Measurements from ENCODE around the gene DNMT3A.

GRCh38 chr2:25251071-25251421 lies 90.7 kb downstream of the DNMT3A start:
- TF ChIP-seq, protein P1, sequence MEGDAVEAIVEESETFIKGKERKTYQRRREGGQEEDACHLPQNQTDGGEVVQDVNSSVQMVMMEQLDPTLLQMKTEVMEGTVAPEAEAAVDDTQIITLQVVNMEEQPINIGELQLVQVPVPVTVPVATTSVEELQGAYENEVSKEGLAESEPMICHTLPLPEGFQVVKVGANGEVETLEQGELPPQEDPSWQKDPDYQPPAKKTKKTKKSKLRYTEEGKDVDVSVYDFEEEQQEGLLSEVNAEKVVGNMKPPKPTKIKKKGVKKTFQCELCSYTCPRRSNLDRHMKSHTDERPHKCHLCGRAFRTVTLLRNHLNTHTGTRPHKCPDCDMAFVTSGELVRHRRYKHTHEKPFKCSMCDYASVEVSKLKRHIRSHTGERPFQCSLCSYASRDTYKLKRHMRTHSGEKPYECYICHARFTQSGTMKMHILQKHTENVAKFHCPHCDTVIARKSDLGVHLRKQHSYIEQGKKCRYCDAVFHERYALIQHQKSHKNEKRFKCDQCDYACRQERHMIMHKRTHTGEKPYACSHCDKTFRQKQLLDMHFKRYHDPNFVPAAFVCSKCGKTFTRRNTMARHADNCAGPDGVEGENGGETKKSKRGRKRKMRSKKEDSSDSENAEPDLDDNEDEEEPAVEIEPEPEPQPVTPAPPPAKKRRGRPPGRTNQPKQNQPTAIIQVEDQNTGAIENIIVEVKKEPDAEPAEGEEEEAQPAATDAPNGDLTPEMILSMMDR (IDR thresholded peaks at IDR 0.05; ENCODE audit: control extremely low read depth in 1 of 3, insufficient read depth in 1 of 3, low read depth in 1 of 3, low read length in 3 of 3) = no peak
- TF ChIP-seq BACH1 (IDR thresholded peaks at IDR 0.05; ENCODE audit: low read length) (no peak), POLR2A (IDR thresholded peaks at IDR 0.05; ENCODE audit: control extremely low read depth in 1 of 2, low read depth in 2 of 2, low read length in 2 of 2) (no peak), POLR2AphosphoS5 (IDR thresholded peaks at IDR 0.05; ENCODE audit: low read depth, low read length) (no peak), MAX (IDR thresholded peaks at IDR 0.05) (no peak), CHD2 (IDR thresholded peaks at IDR 0.05; ENCODE audit: low read length) (no peak), JUND (IDR thresholded peaks at IDR 0.05; ENCODE audit: low read length) (no peak), TCF12 (IDR thresholded peaks at IDR 0.05; ENCODE audit: low read depth, low read length) (no peak)
